Uterus (tissue), 2 donors: Measurements from ENCODE around the gene P2RY2.

ENCODE experiments used
- CTCF ChIP-seq, 4 experiments: fragments of 200-600 bp in 2 of 4; fragments of 450-650 bp in 2 of 4; sonication (generic) in 2 of 4; IDR thresholded peaks; one replicate each; pipeline ENCODE4 v1.5.1; 2016 to 2019; ENCODE audit warnings: antibody characterized with exemption in 4 of 4, mild to moderate bottlenecking in 2 of 4, moderate library complexity in 1 of 4
- POLR2A ChIP-seq, 2 donors: fragments of 450-650 bp; IDR thresholded peaks; one replicate each; pipeline ENCODE4 v1.6.1; 2016; ENCODE audit warnings: antibody characterized with exemption in 2 of 2, mild to moderate bottlenecking in 1 of 2, moderate library complexity in 1 of 2

DNA sequence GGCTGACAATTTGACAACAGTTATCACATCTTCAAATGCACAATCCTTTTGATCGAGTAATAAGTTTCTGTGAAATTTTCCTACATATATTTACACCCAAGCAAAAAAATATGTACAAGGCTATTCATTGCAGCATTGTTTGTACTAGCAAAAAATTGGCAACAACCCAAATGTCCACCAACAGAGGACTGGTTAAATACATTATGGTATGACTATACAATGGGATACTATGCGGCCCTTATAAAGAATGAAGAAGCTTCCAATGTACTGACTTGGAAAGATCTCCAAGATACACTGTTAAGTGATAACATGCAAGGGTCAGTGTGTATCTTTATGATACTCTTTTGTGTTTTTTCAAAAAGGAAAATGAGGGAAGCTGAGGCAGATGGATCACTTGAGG, 8.2 kb upstream of the P2RY2 start:
- TF ChIP-seq POLR2A (IDR thresholded peaks at IDR 0.05) (no peak), CTCF (IDR thresholded peaks at IDR 0.05) (no peak)
